IPS-NIHi7 (cell line): ENCODE data around the gene B4GALNT1.
"Not testable (repeated sequence)": the region's sequence is repeated elsewhere in the genome, so short reads cannot be mapped to it uniquely, and the experiment has no call there.

Experiments
- DNase-seq: peaks from one replicate; pipeline ENCODE4 v3.0.0; 2012; ENCODE audit warnings: mixed read lengths; ENCODE audit errors: extremely low spot score

The B4GALNT1 gene

DNA sequence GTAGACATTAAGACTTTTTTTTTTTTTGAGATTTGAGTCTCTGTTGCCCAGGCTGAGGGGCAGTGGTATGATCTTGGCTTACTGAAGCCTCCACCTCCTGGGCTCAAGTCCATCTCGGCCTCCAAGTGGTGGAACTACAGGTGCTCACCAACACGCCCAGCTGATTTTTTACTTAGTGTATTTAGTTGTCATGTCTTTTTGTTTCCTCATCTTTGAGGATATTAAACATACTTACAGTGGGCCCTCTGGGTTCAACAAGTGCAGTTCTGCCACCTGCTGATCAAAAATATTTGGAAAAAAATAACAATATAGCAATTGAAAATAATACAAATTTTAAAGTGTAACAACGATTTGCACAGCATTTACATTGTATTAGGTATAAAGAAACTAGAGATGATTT lies 4.4 kb upstream of the B4GALNT1 start:
- no peak for DNase-seq

DNA sequence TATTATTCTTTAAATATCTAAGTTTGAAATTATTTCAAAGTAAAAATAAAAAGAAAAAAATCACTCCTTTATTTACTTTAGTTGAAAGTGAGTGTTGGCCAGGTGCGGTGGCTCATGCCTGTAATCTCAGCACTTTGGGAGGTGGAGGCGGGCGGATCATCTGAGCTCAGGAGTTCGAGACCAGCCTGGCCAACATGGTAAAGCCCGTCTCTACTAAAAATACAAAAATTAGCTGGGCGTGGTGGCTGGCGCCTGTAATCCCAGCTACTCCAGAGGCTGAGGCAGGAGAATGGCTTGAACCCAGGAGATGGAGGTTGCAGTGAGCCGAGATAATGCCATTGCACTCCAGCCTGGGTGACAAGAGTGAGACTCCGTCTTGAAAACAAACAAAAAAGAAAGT lies 3.7 kb upstream of the B4GALNT1 start:
- not testable (repeated sequence) for DNase-seq

DNA sequence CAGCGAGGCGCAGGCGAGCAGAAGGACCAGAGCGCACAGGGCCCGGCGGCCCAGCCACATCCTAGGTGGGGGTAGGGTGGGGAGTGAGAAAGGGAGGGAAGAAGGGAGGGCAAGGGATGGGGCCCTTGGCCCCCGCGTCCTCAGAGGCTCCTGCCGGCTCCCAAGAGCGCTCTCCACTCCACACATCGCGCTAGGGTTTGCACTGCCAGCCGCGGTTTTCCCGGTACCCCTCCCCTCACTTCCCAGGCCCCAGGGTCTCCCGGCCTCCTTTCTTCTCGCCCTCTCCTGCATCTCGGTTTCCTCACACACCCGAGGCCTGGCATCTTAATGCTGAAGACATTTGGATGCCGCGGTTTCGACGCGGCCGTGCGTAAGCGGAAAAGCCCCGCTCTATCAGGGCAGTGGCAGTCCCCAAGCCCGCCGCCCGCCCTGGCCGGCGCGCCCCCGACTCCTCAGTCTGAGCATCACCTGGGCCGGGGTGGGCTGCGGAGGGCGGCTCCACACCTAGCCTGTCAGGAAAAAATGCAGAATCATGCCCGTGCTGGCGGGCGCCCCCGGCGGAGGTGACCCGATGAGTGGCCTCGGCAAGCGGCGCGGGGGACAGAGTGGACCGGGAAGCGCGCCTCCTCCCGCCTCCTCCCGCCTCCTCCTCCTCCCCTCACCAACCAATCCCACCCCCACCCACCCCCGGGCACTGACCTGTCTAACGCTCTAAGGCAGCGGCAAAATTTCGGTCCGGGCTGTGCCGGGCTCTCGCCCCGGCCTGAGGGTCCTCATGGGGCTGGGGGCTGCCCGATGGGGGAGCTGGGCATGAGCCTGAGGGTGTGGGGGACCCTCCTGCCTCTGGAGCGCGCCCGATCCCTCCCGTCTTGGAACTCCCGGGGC lies 686 bp downstream of the B4GALNT1 start:
- peak; percentile 31 for DNase-seq

DNA sequence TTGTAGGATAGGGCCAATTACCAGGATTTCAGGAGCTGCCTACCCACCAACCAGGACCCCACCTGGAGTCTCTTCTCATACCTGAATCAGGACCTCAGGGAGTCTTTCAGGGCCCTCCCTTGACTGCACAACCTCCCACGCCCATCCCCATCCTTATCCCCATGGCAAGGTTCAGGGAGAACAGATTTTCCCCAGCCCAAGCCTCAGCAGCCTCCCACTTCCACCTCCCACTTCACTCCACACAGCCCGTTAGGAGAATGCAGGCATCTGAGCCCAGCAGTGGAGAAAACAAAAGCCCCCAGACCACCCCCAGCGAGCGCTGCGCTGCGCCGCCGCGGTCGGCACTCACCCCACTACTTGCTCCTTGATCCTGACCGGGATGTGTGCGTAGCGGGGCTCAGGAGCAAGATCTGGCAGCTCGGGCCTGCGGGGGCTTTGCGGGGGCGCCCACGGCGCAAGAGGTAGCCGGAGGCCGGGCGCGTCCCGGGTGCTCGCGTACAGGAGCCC lies 1.4 kb downstream of the B4GALNT1 start:
- peak; percentile 8 for DNase-seq

DNA sequence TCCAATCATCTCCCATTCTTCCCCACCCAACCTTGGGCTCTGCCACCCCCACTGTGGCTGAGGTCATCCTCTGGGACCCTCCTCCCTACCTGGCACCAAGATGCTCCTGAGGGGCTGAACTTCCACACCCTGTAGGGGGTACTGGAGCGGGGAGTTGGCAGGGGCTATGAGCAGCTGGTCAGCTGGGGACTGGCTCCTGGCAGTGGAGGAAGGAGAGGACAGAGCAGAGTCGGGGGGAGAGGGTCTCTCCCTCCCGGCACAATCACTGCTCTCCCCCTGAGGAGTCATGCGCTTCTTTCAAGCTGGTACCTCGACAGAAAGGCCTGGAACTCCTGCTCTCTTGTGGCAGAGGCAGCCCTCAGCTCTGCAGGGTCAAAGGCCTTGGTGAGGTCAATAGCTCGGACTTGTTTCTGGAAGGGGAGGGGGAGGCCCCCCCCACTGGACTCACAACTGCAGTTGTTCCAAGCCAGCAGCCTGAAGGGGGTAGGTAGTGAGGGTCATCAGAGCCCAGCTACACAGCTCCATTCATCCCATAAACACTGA lies 2.0 kb downstream of the B4GALNT1 start:
- peak; percentile 5 for DNase-seq

DNA sequence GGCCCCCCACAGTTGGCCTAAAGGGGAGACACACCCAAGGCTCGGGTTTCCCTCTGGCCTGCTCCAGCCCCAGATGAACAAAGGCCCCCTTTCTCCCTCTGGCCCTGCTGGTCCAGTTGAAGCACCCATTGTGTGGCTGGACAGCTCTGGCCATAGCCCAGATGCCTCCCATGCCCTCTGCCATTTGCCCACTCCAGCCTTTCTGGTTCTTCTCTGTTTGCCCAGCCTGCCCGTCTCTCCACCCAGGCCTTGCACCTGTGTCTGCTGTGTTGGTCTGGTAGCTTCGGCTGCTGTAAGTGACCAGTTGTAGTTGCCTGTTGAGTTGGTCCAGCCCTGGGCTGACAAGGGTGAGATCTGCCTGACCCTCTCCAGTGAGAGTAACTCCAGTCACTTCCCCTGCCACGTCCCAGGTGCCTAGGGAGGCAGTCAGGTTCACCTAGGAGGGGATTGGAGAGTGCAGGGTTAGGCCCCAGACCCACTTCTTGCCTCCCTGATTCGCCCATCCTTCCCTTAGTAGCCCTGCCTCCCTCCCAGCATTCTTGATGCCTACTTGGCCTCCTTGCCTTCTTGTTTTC lies 3.0 kb downstream of the B4GALNT1 start:
- no peak for DNase-seq

DNA sequence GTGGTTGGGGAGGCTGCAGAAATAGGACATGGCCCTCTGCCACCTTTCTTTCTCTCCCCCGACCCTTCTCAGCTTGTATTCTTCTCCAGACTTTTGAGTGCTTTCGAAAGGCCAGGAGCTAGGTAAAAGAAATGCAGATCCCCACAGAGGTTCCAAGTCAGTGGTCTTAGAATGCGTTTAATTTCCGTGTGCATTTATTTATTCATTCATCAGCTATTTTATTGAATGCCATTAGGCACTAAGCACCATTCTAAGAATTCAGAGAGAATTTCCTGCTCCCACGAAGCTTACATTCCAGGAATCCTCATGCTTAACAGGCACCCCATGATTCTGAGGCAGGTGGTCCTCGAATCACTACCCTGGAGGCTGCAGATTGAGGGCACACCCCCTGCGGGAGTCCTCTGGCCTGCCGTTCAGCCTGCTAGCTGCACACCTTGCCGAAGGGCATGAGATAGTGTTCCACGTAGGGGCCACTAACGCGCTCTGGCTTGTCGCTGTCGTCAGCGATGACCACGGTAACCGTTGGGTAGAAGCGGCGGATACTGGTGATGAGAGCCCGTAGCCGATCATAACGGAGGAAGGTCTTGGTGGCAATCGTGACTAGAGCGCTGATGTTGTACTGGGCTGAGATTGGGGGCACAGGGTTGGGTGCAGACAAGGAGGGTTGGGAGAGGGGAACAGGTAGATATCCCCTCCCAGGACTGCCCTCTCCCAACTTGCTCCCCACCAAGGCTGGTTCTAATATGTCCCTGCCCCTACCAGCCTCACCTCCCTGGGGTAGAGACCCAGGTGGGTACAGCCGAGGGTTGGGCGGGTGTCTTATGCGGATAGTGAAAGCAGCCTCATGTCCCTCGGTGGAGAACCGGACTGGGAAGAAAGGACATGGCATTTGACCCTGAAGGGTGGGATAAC lies 4.5 kb downstream of the B4GALNT1 start:
- no peak for DNase-seq

DNA sequence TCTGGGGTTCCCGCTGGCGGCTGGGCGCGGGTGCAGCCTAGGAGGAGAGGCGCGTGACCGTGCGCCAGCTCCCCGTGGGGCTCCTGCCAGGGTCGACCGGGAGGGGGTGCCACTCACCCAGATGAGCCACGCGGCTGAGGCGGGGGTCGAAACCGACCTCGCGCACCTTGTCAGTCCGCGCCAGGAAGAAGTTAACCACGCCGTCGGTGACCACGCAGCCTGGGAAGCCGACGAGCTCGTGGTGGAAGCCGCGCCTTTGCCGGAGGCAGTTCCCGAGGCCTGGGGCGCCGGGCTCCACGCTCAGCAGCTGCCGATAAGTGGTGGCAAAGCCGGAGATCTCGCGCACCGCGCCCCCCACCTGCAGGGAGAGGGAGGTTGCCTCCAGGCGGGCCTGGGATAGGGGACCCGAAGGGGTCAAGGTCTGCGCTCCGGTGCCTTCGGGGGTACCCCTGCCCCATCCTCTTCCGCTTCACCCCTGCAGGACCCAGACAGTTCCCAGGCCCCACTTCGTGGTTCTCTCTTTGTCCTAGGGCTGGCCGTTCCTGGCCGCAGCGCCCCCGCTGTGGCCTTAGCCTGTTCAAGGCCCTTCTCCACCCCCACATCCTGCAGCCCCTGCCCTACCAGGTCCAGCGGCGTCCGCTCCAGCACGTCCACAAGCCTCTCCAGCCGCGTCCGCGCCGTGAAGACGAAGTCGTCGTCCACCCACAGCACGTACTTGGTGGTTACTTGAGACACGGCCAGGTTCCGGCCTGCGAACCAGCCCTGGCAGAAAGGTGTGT lies 5.3 kb downstream of the B4GALNT1 start:
- peak; percentile 33 for DNase-seq

DNA sequence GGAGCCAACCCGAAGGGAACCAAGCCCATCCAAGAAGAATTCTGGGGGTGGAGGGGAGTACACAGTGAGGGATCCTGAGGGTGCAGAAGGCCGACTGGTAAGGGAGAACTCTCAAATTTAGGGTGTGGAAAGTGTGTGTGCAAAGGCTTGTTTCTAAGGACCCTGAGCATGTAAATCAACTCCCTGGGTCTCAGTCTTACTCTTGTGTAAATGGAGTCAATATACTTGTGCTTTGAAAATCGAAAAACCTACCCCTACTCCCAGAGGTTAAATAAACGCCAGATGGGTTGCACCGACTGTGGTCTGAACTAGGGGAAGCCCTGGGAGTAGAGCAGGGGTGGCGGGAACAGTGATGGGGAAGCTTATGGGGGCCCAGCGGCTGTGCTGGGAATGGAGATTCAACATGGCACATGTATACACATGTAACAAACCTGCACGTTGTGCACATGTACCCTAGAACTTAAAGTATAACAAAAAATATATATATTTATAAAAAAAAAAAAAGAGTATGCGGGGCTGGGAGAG lies 6.0 kb downstream of the B4GALNT1 start:
- no peak for DNase-seq

DNA sequence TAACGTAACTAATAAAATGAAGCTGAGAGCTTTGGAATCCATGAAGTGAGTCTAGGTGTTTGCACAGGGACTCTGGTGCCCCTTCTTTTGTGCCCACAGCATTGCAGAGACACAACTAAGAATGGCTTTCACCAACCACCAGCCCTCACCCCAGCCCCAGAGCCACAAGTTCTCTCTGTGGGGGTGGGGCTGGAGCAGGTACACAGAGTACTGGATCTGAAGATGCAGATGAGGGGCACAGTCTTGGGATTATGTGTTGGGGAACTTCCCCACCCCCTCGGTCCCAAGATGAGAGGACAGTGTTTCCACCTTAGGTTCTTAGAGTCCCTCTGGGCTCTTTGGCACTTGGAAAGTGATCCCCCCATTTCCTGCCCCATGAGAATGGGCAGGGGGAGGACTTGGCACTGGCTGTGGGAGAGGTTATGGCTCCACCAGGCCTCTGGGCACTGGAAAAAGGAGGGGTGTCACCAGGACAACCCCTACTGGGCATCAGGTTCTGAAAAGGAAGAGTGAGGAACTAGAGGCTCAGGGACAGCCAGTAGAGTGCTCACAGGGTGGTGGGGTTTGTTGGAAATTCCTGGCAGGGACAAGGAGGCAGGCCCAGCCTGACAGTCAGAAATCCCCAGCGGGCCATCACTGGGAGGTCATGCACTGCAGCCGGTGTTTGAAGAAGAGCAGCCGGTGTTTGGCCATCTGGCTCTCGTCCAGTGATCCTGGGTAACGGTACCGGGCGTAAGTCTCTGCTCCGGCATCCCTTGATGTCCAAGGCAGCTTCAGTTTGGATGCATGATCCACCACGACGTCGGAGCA lies 6.7 kb downstream of the B4GALNT1 start:
- DNase-seq = no peak

DNA sequence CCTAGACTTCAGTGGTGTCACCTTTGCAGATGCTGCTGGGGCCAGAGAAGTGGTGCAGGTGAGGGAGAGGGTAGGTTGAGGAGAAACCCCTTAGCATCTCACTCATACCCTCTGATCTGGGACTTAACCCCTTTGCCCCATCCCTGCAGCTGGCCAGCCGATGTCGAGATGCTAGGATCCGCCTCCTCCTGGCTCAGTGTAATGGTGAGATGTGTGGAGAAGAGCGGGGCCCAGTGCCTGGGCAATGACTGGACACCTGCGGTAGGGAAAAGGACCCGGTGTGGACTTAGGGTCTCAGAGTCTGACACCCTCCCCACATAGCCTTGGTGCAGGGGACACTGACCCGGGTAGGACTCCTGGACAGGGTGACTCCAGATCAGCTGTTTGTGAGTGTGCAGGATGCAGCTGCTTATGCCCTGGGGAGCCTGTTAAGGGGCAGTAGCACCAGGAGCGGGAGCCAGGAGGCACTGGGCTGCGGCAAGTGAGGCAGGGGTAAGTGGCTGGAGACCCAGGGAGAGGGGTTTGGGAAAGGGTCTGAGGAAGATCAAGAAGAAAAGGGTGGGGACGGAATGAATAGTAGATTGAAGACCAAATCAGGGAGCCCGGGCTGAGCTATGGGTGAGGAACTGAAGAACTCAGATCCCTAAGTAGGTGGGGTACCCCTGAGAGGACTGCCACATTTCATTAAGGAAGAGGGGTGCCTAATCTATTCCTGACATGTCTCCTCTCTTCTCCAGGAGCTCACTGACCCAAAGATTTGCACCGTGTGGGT lies 7.6 kb downstream of the B4GALNT1 start:
- no peak for DNase-seq

DNA sequence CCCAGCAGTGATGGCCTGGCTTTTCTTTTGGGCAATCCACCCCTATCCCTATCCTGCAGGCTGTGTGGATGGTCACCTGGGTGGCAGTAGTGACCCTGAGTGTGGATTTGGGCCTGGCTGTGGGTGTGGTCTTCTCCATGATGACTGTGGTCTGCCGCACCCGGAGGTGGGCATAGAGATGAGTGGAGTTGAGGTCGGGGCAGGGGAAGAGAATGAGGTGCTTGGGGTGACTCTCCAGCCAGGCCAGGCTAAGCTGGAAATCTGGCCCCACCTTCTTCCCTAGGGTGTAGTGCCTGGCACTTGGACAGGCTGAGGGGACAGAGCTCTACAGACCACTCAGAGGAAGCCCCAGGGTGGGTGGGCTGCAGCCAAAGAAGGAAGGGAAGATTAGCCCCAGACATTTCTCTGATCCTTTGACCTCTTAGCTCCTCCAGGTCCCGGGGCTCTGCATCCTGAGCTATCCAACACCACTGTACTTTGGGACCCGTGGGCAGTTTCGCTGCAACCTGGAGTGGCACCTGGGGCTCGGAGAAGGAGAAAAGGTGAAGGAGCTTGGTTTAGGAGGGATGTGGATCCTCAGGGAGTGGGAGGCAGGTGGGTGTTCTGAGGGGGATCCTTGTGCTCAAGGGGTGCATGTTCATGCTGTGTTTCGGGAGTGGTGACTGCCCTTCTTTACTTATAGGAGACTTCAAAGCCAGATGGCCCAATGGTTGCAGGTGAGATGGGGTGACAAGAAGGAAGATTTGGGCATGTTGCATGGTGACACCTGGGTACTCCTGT lies 8.4 kb downstream of the B4GALNT1 start:
- no peak for DNase-seq

DNA sequence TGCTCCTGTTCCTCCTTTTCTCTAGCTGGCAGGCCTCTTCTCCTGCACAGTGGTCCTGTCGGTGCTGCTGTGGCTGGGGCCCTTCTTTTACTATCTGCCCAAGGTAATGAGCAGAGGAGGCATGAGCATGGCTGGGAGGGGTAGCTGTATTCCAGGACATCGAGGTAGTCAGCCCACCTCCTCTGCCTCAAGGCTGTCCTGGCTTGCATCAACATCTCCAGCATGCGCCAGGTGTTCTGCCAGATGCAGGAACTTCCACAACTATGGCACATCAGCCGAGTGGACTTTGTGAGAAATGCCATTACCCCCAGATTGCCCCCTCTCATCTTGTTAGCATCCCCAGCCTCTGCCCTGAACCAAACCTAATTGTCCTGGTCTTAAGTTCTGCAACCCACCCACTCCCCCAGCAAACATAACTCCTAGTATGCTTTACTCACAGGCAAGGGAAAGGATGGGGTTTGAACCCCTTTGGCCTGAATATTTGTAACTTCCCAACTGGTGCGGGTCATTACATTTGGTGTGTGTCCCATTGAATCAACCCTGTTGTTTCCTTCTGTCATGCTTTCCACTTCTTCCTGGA lies 9.1 kb downstream of the B4GALNT1 start:
- no peak for DNase-seq

DNA sequence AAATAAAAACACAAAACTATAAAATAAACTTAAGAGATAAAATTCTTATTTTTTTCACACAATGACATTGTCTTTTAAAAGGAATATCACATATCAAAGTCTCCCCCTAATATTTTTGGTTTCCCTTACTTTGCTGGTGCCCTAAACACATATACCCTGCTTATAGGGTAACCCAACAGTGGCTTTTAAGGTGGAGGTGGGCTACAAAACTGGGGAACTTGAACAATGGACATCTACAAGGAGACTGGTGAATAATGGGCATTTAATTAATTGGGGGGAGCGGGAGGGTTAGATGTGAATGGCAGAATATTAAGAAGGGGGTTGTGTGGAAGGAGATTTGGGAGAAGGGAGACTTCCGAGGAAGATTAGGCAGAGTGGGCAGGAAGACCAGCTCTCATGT lies 9.6 kb downstream of the B4GALNT1 start:
- DNase-seq = no peak

DNA sequence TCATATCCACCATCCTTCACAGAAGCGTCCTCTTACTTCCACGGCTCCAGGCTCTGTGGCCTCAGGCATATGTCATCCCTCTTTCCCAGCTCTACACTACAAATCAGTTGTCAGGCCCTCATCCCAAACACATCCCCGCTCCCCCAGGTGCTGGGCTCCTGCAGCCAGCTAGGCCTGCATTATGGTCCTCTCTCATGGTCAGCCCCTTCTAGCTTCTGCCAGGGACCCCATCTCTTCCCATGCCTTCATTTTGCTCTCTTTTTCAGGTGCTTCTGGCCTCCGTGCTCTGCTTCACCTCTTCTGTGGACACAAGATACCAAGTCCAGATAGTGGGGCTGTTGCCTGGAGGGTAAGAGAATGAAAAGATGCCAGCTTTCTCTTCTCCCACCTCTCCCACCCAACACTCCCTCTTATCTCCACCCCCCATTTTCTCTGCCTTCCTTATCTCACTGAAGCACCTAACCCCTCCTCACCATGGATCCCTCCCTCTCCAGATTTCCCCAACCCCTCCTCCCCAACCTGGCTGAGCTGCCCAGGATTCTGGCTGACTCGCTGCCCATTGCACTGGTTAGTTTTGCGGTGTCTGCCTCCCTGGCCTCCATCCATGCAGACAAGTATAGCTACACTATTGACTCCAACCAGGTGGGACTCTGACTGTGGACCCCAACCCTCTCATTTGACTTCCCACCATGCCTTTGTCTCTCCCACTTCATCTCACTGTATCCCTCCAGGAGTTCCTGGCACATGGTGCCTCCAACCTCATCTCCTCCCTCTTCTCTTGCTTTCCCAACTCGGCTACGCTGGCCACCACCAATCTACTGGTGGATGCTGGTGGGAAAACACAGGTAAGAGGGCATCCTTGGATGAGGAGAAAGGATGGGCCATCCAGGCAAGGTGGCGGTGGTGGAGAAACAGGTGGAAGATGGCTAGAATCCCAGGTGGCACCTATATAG lies 10.4 kb downstream of the B4GALNT1 start:
- no peak for DNase-seq

DNA sequence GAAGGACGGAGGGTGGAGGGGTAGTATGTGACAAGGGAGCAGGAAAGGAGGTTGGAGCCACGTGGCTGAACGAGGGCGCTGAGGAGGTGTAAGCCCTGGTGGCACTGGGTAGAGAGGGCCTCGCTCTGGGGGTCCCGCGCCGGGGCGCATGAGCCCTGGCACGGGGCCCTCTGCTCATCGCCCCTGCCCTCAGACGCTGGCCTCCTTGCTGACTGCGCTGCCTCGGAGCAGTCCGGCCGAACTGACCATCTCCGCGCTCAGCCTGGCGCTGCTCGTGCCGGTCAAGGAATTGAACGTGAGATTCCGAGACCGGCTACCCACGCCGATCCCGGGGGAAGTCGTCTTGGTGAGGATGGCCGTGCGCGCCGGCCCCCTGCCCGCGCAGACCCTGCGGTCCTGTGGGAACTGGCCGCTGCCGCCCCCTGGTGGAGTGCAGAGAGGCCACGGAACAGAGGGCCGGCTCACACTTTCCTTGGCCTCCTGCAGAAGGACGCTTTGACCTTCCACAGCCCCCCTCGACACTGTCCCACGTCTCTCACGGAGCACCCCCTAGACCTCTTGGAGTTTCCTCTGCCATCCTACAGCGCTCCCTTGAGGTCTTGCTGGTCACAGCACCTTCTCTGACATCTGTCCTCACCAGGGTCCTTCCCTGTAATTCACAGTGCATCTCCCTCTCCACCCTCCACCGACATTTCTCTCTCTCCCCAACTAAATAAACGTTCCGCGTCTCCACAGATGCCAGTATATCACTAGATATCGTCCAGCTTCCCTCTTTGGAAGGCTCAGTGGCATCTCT lies 11.3 kb downstream of the B4GALNT1 start:
- peak; percentile 82 for DNase-seq
